OCI-LY3 (cell line): ENCODE data around the gene UBE2D1.

ENCODE experiments used
- H2AFZ ChIP-seq: fragments of 200-600, 300-600 bp; shearing (Covaris generic); 2 replicates; pipeline ENCODE4 v1.6.0; 2014; ENCODE audit warnings: antibody characterized with exemption, low read depth, low read length
- H3K27ac ChIP-seq: fragments of 200-600, 300-600 bp; sonication (generic); 2 replicates; pipeline ENCODE4 v1.5.1; 2014; ENCODE audit warnings: mild to moderate bottlenecking, low read length, moderate library complexity, mixed read lengths
- H3K27me3 ChIP-seq: fragments of 200-600, 300-600 bp; sonication (generic); 2 replicates; pipeline ENCODE4 v1.6.1; 2014; ENCODE audit warnings: low read depth, low read length, mixed read lengths
- H3K36me3 ChIP-seq: fragments of 200-600, 300-600 bp; sonication (generic); replicated peaks from 2 replicates; pipeline ENCODE3; 2014; ENCODE audit warnings: low read depth, low read length, mixed read lengths
- H3K4me1 ChIP-seq: fragments of 300-600, 200-600 bp; sonication (generic); 2 replicates; pipeline ENCODE4 v1.6.1; 2014; ENCODE audit warnings: low read length, mixed read lengths
- H3K4me2 ChIP-seq: fragments of 200-600, 300-600 bp; sonication (generic); 2 replicates; pipeline ENCODE4 v1.6.1; 2014; ENCODE audit warnings: low read length, mixed read lengths
- H3K4me3 ChIP-seq: fragments of 300-600, 200-600 bp; sonication (generic); 2 replicates; pipeline ENCODE4 v1.5.1; 2014; ENCODE audit warnings: antibody characterized with exemption, mild to moderate bottlenecking, low read length, moderate library complexity
- H3K79me2 ChIP-seq: fragments of 300-600, 200-600 bp; shearing (Covaris generic); 2 replicates; pipeline ENCODE4 v1.6.1; 2014; ENCODE audit warnings: mild to moderate bottlenecking, low read length, mixed read lengths
- H3K9ac ChIP-seq: fragments of 300-600, 200-600 bp; shearing (Covaris generic); 2 replicates; pipeline ENCODE4 v1.6.0; 2014; ENCODE audit warnings: mild to moderate bottlenecking, low read length, moderate library complexity
- H3K9me3 ChIP-seq: fragments of 200-600, 300-600 bp; shearing (Covaris generic); 2 replicates; pipeline ENCODE4 v1.6.1; 2014; ENCODE audit warnings: low read length, mixed read lengths; ENCODE audit not compliant: insufficient read depth
- H4K20me1 ChIP-seq: fragments of 200-600, 300-600 bp; sonication (generic); 2 replicates; pipeline ENCODE4 v1.6.1; 2016; ENCODE audit warnings: low read length, mixed read lengths; ENCODE audit not compliant: insufficient read depth
- EZH2phosphoT487 ChIP-seq: fragments of 200-600 bp; shearing (Covaris generic); IDR thresholded peaks from 2 replicates; pipeline ENCODE4 v1.6.1; 2018; ENCODE audit warnings: antibody characterized with exemption, mixed run types, low read depth
- TF ChIP-seq, protein P1 (sequence below): fragments of 200-600, 300-600 bp; sonication (generic); IDR thresholded peaks from 2 replicates; pipeline ENCODE4 v1.5.1; 2014; ENCODE audit warnings: antibody characterized with exemption, low read length, low read depth

Gene UBE2D1

DNA sequence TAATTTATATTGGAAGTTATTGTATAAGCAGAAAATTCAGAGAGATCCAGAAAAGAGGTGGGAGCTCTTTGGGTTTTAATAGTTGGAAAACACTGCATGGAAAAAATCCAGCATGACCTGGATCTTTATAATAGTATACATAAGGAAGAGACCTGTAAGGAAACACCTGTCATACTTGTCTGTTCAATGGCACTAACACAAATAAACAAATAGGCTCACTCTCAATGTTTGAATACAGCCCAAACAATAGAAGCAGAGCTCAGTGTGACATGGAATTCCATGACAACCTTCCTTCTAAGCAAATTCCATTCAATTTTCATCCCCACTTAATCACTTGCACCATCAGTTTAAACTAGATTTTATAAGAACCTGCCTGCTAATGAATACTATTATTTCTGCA lies 34.1 kb upstream of the UBE2D1 start:
- TF ChIP-seq, protein P1, sequence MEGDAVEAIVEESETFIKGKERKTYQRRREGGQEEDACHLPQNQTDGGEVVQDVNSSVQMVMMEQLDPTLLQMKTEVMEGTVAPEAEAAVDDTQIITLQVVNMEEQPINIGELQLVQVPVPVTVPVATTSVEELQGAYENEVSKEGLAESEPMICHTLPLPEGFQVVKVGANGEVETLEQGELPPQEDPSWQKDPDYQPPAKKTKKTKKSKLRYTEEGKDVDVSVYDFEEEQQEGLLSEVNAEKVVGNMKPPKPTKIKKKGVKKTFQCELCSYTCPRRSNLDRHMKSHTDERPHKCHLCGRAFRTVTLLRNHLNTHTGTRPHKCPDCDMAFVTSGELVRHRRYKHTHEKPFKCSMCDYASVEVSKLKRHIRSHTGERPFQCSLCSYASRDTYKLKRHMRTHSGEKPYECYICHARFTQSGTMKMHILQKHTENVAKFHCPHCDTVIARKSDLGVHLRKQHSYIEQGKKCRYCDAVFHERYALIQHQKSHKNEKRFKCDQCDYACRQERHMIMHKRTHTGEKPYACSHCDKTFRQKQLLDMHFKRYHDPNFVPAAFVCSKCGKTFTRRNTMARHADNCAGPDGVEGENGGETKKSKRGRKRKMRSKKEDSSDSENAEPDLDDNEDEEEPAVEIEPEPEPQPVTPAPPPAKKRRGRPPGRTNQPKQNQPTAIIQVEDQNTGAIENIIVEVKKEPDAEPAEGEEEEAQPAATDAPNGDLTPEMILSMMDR = no peak
- TF ChIP-seq EZH2phosphoT487 = no peak
- Histone ChIP-seq H3K27me3 (no peaks in the 10 kb centered on the region), H3K36me3 (no peaks in the 10 kb centered on the region), H3K9ac (no peak overlapping the region), H3K4me1 (no peaks in the 10 kb centered on the region), H3K79me2 (no peaks in the 10 kb centered on the region), H4K20me1 (no peaks in the 10 kb centered on the region), H3K27ac (no peak overlapping the region), H3K9me3 (no peaks in the 10 kb centered on the region), H3K4me3 (no peak overlapping the region), H2AFZ (no peak overlapping the region), H3K4me2 (no peak overlapping the region)

GRCh38 chr10:58302254-58302653 lies 32.6 kb upstream of the UBE2D1 start:
- no peaks in the 10 kb centered on the region for H3K79me2 ChIP-seq
- H3K9ac ChIP-seq = no peak overlapping the region
- no peak overlapping the region for H3K27ac ChIP-seq
- H4K20me1 ChIP-seq = no peaks in the 10 kb centered on the region
- no peak overlapping the region for H2AFZ ChIP-seq
- no peaks in the 10 kb centered on the region for H3K9me3 ChIP-seq
- no peaks in the 10 kb centered on the region for H3K36me3 ChIP-seq
- TF ChIP-seq, protein P1 = no peak
- TF ChIP-seq EZH2phosphoT487 = no peak
- H3K4me3 ChIP-seq = no peak overlapping the region
- no peak overlapping the region for H3K4me2 ChIP-seq
- H3K27me3 ChIP-seq = no peaks in the 10 kb centered on the region
- H3K4me1 ChIP-seq = no peaks in the 10 kb centered on the region

DNA sequence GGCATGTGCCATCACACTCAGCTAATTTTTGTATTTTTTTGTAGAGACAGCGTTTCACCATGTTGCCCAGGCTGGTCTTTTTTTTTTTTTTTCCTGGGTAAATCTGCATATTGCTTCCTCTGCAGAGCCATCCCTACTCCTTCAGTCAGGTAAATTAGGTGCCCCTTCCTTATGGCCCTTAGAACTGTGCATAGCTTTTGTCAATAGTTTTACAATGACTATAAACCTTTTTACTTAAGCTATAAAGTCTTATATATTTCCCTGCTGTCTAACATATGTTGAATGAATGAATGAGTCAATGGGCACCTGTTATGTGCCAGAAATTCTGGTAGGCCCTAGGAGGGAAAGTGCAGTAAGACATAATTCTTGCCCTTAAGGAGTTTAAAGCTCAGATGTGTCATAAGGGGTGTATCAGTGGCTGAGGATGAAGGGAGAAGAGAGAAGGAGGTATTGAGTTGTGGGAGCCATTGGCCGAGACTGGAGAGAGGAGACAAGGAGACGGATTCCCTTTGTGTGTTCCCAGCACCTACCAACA lies 30.6 kb upstream of the UBE2D1 start:
- H4K20me1 ChIP-seq = no peaks in the 10 kb centered on the region
- H3K27ac ChIP-seq = no peak overlapping the region
- H3K4me2 ChIP-seq = no peak overlapping the region
- no peaks in the 10 kb centered on the region for H3K9me3 ChIP-seq
- H2AFZ ChIP-seq = no peak overlapping the region
- no peak overlapping the region for H3K4me3 ChIP-seq
- H3K79me2 ChIP-seq = no peaks in the 10 kb centered on the region
- no peaks in the 10 kb centered on the region for H3K4me1 ChIP-seq
- H3K27me3 ChIP-seq = no peaks in the 10 kb centered on the region
- TF ChIP-seq, protein P1 = no peak
- no peak for TF ChIP-seq EZH2phosphoT487
- H3K9ac ChIP-seq = no peak overlapping the region
- no peaks in the 10 kb centered on the region for H3K36me3 ChIP-seq

- no peak overlapping the region for H3K9ac ChIP-seq
- TF ChIP-seq EZH2phosphoT487 = no peak
- TF ChIP-seq, protein P1 = no peak
- H3K27ac ChIP-seq = no peak overlapping the region
- H4K20me1 ChIP-seq = no peaks in the 10 kb centered on the region
- H3K9me3 ChIP-seq = no peaks in the 10 kb centered on the region
- no peak overlapping the region for H3K4me2 ChIP-seq
- no peaks in the 10 kb centered on the region for H3K4me1 ChIP-seq
- no peak overlapping the region for H2AFZ ChIP-seq
- no peak overlapping the region for H3K4me3 ChIP-seq
- H3K79me2 ChIP-seq = no peaks in the 10 kb centered on the region
- no peaks in the 10 kb centered on the region for H3K36me3 ChIP-seq
- no peaks in the 10 kb centered on the region for H3K27me3 ChIP-seq
Observed at GRCh38 chr10:58305821-58306220, 29.0 kb upstream of the UBE2D1 start.
